SU-DHL-6 (cell line): ENCODE measurements around the gene NXT1.

ENCODE experiments used
- H2AFZ ChIP-seq: fragments of 200-600 bp; sonication (generic); 2 replicates; pipeline ENCODE4 v1.6.1; 2014; ENCODE audit warnings: low read depth, mild to moderate bottlenecking, moderate library complexity, mixed read lengths, antibody characterized with exemption, low read length; ENCODE audit not compliant: severe bottlenecking
- H3F3A ChIP-seq: fragments of 200-600 bp; shearing (Covaris generic); 2 replicates; pipeline ENCODE4 v1.6.0; 2016; ENCODE audit warnings: antibody characterized with exemption, mild to moderate bottlenecking; ENCODE audit not compliant: insufficient read depth
- H3K27ac ChIP-seq: fragments of 200-600 bp; sonication (generic); 2 replicates; pipeline ENCODE4 v1.5.1; 2016; ENCODE audit warnings: low read depth, mild to moderate bottlenecking, low read length, moderate library complexity, mixed read lengths
- H3K27me3 ChIP-seq: fragments of 200-600 bp; sonication (generic), shearing (Covaris generic); 2 replicates; pipeline ENCODE4 v1.6.0; 2014; ENCODE audit warnings: mild to moderate bottlenecking, low read length
- H3K36me3 ChIP-seq: fragments of 200-600 bp; sonication (generic); 2 replicates; pipeline ENCODE4 v1.6.1; 2014; ENCODE audit warnings: mild to moderate bottlenecking, low read length, mixed read lengths
- H3K4me2 ChIP-seq: fragments of 300-600, 200-600 bp; shearing (Covaris generic), sonication (generic); 2 replicates; pipeline ENCODE4 v1.6.0; 2014; ENCODE audit warnings: low read length, low read depth, mild to moderate bottlenecking; ENCODE audit not compliant: poor library complexity, severe bottlenecking
- H3K4me3 ChIP-seq: fragments of 200-600 bp; sonication (generic); 2 replicates; pipeline ENCODE4 v1.5.1; 2014; ENCODE audit warnings: antibody characterized with exemption, low read length, mild to moderate bottlenecking, mixed read lengths; ENCODE audit not compliant: insufficient read depth, poor library complexity, severe bottlenecking
- H3K79me2 ChIP-seq: fragments of 200-600 bp; sonication (generic); 2 replicates; pipeline ENCODE4 v1.6.1; 2014; ENCODE audit warnings: mild to moderate bottlenecking, low read length, moderate library complexity; ENCODE audit not compliant: insufficient read depth
- H3K9ac ChIP-seq: fragments of 200-600 bp; sonication (generic); 2 replicates; pipeline ENCODE4 v1.7.0; 2014; ENCODE audit warnings: mild to moderate bottlenecking, low read length
- H3K9me2 ChIP-seq: fragments of 200-600 bp; sonication (generic); replicated peaks from 2 replicates; pipeline ENCODE4 v1.6.1; 2014; ENCODE audit warnings: low read length; ENCODE audit not compliant: insufficient read depth
- H3K9me3 ChIP-seq: fragments of 200-600 bp; sonication (generic); 2 replicates; pipeline ENCODE4 v1.6.1; 2014; ENCODE audit warnings: low read length, mixed read lengths; ENCODE audit not compliant: insufficient read depth
- H4K20me1 ChIP-seq: fragments of 200-600 bp; sonication (generic); 2 replicates; pipeline ENCODE4 v1.6.1; 2014; ENCODE audit warnings: low read depth, mild to moderate bottlenecking, antibody characterized with exemption, low read length, moderate library complexity, mixed read lengths
- CTCF ChIP-seq: fragments of 200-600 bp; sonication (generic); IDR thresholded peaks from one replicate; pipeline ENCODE4 v1.5.1; 2017; ENCODE audit warnings: antibody characterized with exemption, mild to moderate bottlenecking, low read length, moderate library complexity; ENCODE audit not compliant: insufficient read depth, poor library complexity, severe bottlenecking
- EZH2phosphoT487 ChIP-seq: fragments of 200-600 bp; sonication (generic), shearing (Covaris generic); conservative IDR thresholded peaks from 2 replicates; pipeline ENCODE4 v1.6.1; 2018; ENCODE audit warnings: mild to moderate bottlenecking, antibody characterized with exemption, low read length, moderate library complexity, mixed read lengths

Gene NXT1

GRCh38 chr20:23396950-23397627 lies 46.5 kb downstream of the NXT1 start:
- TF ChIP-seq EZH2phosphoT487 (no peak), CTCF (no peak)
- H4K20me1 ChIP-seq: no peaks in the 10 kb centered on the region
- no peaks in the 10 kb centered on the region for H3K27me3 ChIP-seq
- H3K79me2 ChIP-seq: no peaks in the 10 kb centered on the region
- no peaks in the 10 kb centered on the region for H3K9me3 ChIP-seq
- H3K27ac ChIP-seq: no peak overlapping the region
- H3K9me2 ChIP-seq: no peaks in the 10 kb centered on the region
- H2AFZ ChIP-seq: no peak overlapping the region
- no peak overlapping the region for H3K4me3 ChIP-seq
- H3K4me2 ChIP-seq: no peak overlapping the region
- peaks cover under 1% of the 10 kb centered on the region; the same call in 1 of the 2 replicates for H3K36me3 ChIP-seq
- no peak overlapping the region for H3K9ac ChIP-seq
- H3F3A ChIP-seq: no peaks in the 10 kb centered on the region

GRCh38 chr20:23397961-23398360 lies 47.4 kb downstream of the NXT1 start:
- Histone ChIP-seq H3F3A (no peaks in the 10 kb centered on the region), H3K4me2 (no peak overlapping the region), H2AFZ (no peak overlapping the region), H3K27ac (no peak overlapping the region), H3K9me2 (no peaks in the 10 kb centered on the region), H3K9me3 (no peaks in the 10 kb centered on the region), H3K79me2 (no peaks in the 10 kb centered on the region), H3K27me3 (no peaks in the 10 kb centered on the region), H3K36me3 (peaks cover 3% of the 10 kb centered on the region; the same call in 1 of the 2 replicates), H3K4me3 (no peak overlapping the region), H4K20me1 (no peaks in the 10 kb centered on the region), H3K9ac (no peak overlapping the region)
- TF ChIP-seq CTCF: no peak
- no peak for TF ChIP-seq EZH2phosphoT487

- H2AFZ ChIP-seq: no peak overlapping the region
- H3F3A ChIP-seq: no peaks in the 10 kb centered on the region
- H4K20me1 ChIP-seq: no peaks in the 10 kb centered on the region
- H3K27ac ChIP-seq: no peak overlapping the region
- H3K9me2 ChIP-seq: no peaks in the 10 kb centered on the region
- no peak overlapping the region for H3K9ac ChIP-seq
- no peak for TF ChIP-seq EZH2phosphoT487
- no peak for TF ChIP-seq CTCF
- H3K79me2 ChIP-seq: peaks cover 11% of the 10 kb centered on the region
- H3K9me3 ChIP-seq: no peaks in the 10 kb centered on the region
- H3K27me3 ChIP-seq: no peaks in the 10 kb centered on the region
- H3K4me3 ChIP-seq: no peak overlapping the region
- H3K36me3 ChIP-seq: peaks cover 3% of the 10 kb centered on the region; the same call in 1 of the 2 replicates
- no peak overlapping the region for H3K4me2 ChIP-seq
These were observed 49.1 kb downstream of the NXT1 start for GRCh38 chr20:23399568-23400241.
